Mucosa of descending colon (tissue), 3 donors: ENCODE data around the gene CNTNAP2. TPM values are rescaled to one million over a fixed set of nuclear protein-coding genes. Genes with fewer than 3 reads are reported as not detected.

ENCODE experiments used
- ATAC-seq: fragments of 200-7000 bp; cut with Tn5 transposase; one replicate; pipeline ENCODE4 v1.9.1; 2020; ENCODE audit warnings: mild to moderate bottlenecking, moderate library complexity
- DNase-seq, 3 donors: peaks; one replicate each; pipeline ENCODE4 v3.0.0-alpha.2; 2020
- H3K36me3 ChIP-seq: fragments of 200-600 bp; one replicate; pipeline ENCODE4 v1.8.0; 2021; ENCODE audit warnings: low read depth, mild to moderate bottlenecking
- H3K4me1 ChIP-seq: fragments of 200-600 bp; one replicate; pipeline ENCODE4 v1.8.0; 2021; ENCODE audit warnings: low read depth, mild to moderate bottlenecking
- H3K4me3 ChIP-seq: fragments of 200-600 bp; one replicate; pipeline ENCODE4 v1.8.0; 2021; ENCODE audit warnings: mild to moderate bottlenecking
- H3K9me3 ChIP-seq: fragments of 200-600 bp; one replicate; pipeline ENCODE4 v1.8.0; 2021; ENCODE audit warnings: mild to moderate bottlenecking
- CTCF ChIP-seq: fragments of 200-600 bp; IDR thresholded peaks from one replicate; pipeline ENCODE4 v1.8.0; 2022; ENCODE audit warnings: antibody characterized with exemption, mild to moderate bottlenecking
- intact Hi-C, 2 donors: fragments of 100-400 bp; cut with DNase I in 1 of 2; cut with micrococcal nuclease in 1 of 2; formaldehyde crosslinking; loops; one replicate each; pipeline versions ENCODE4 v1.11.0 to v1.11.1; 2022; cut with DNase I, micrococcal nuclease
- total RNA-seq, 3 donors: library from RNA; stranded (reverse); fragmentation: NEBNext Ultra II Directional in 2 of 3; extraction: Animal tissue kit (Norgen Biotek cat#: 25700) in 2 of 3; gene quantifications; one replicate each; pipeline versions ENCODE4 v1.2.1 to v1.2.4, GENCODE V29; 2021 to 2023
- donor health status: DM: no; HTN: no; CAD: no; lungs with moderate emphysema.
- donor health status: DM: no; HTN: no; CAD: no.
- donor health status: DM: no; HTN: yes; CAD: no.

The CNTNAP2 gene
- total RNA-seq, 3 donors from 2014 or later = 3.1 to 5.9 (median 4.2) TPM

- Histone ChIP-seq H3K9me3 (no peaks in the 10 kb centered on the region), H3K4me3 (no peak overlapping the region), H3K4me1 (no peaks in the 10 kb centered on the region), H3K36me3 (no peaks in the 10 kb centered on the region)
- no peak for TF ChIP-seq CTCF
- intact Hi-C loops = loop anchor here in 1 of 2 donors (10.0 kb wide), 1 partner anchor 535 kb away; no protein-coding TSS in a partner anchor
- ATAC-seq (no peak), DNase-seq (no peak)
These were observed 1962.8 kb downstream of the CNTNAP2 start for GRCh38 chr7:148079206-148080080.

GRCh38 chr7:148083448-148083847, 1966.8 kb downstream of the CNTNAP2 start:
- intact Hi-C loops = loop anchor here in 1 of 2 donors (10.0 kb wide), 1 partner anchor 539 kb away; no protein-coding TSS in a partner anchor
- Histone ChIP-seq H3K4me1 (no peaks in the 10 kb centered on the region), H3K36me3 (no peaks in the 10 kb centered on the region), H3K4me3 (no peak overlapping the region), H3K9me3 (no peaks in the 10 kb centered on the region)
- DNase-seq = no peak
- no peak for TF ChIP-seq CTCF
- ATAC-seq = no peak

GRCh38 chr7:148084138-148084537, 1967.5 kb downstream of the CNTNAP2 start:
- DNase-seq (peak in 2 of 3 donors; percentile 26 to 72), ATAC-seq (peak; percentile 26)
- no peaks in the 10 kb centered on the region for H3K4me1 ChIP-seq

GRCh38 chr7:148091882-148092281, 1975.3 kb downstream of the CNTNAP2 start:
- no peak for ATAC-seq
- intact Hi-C loops = no loop called here
- TF ChIP-seq CTCF = no peak

More at GRCh38 chr7:148084138-148084537, 1967.5 kb downstream of the CNTNAP2 start:
- Histone ChIP-seq H3K36me3 (no peaks in the 10 kb centered on the region), H3K4me3 (no peak overlapping the region), H3K9me3 (no peaks in the 10 kb centered on the region)
- intact Hi-C loops = loop anchor here in 1 of 2 donors (10.0 kb wide), 1 partner anchor 539 kb away; no protein-coding TSS in a partner anchor
- no peak for TF ChIP-seq CTCF

GRCh38 chr7:148093375-148094166, 1977.0 kb downstream of the CNTNAP2 start:
- intact Hi-C loops = no loop called here
- ATAC-seq (no peak), DNase-seq (no peak)
- no peak for TF ChIP-seq CTCF
- no peak overlapping the region for H3K4me3 ChIP-seq
- no peaks in the 10 kb centered on the region for H3K36me3 ChIP-seq
- no peaks in the 10 kb centered on the region for H3K9me3 ChIP-seq
- H3K4me1 ChIP-seq = no peaks in the 10 kb centered on the region

More at GRCh38 chr7:148091882-148092281, 1975.3 kb downstream of the CNTNAP2 start:
- Histone ChIP-seq H3K4me3 (no peak overlapping the region), H3K9me3 (no peaks in the 10 kb centered on the region), H3K36me3 (no peaks in the 10 kb centered on the region), H3K4me1 (no peaks in the 10 kb centered on the region)
- no peak for DNase-seq
